Ovary (tissue), 3 donors: Measurements from ENCODE around the gene HYAL3.

Experiments
- EP300 ChIP-seq: sonication (generic); formaldehyde crosslinking; IDR thresholded peaks from one replicate; pipeline ENCODE4 v1.6.1; 2017; ENCODE audit warnings: antibody characterized with exemption
- POLR2A ChIP-seq: fragments of 450-650 bp; IDR thresholded peaks from one replicate; pipeline ENCODE4 v1.6.1; 2017; ENCODE audit warnings: antibody characterized with exemption, mild to moderate bottlenecking, moderate library complexity
- TF ChIP-seq, protein P1 (sequence below), 3 donors: fragments of 450-650 bp in 2 of 3; fragments of 200-600 bp in 1 of 3; IDR thresholded peaks; one replicate each; pipeline versions ENCODE4 v1.5.1 to v1.8.0; 2016 to 2022; ENCODE audit warnings: antibody characterized with exemption in 3 of 3, mild to moderate bottlenecking in 1 of 3
- donor health status: DM: no; HTN: no; CAD: no.

GRCh38 chr3:50245831-50246516 is 53.2 kb downstream of the HYAL3 start:
- TF ChIP-seq, protein P1, sequence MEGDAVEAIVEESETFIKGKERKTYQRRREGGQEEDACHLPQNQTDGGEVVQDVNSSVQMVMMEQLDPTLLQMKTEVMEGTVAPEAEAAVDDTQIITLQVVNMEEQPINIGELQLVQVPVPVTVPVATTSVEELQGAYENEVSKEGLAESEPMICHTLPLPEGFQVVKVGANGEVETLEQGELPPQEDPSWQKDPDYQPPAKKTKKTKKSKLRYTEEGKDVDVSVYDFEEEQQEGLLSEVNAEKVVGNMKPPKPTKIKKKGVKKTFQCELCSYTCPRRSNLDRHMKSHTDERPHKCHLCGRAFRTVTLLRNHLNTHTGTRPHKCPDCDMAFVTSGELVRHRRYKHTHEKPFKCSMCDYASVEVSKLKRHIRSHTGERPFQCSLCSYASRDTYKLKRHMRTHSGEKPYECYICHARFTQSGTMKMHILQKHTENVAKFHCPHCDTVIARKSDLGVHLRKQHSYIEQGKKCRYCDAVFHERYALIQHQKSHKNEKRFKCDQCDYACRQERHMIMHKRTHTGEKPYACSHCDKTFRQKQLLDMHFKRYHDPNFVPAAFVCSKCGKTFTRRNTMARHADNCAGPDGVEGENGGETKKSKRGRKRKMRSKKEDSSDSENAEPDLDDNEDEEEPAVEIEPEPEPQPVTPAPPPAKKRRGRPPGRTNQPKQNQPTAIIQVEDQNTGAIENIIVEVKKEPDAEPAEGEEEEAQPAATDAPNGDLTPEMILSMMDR (IDR thresholded peaks at IDR 0.05) = peak; percentile 96 to 98 (median 97)
- TF ChIP-seq POLR2A (no peak), EP300 (no peak)
